MM.1S (cell line): ENCODE data around the gene TRIM26.

Experiments
- EZH2 ChIP-seq: fragments of 300-600 bp; sonication (generic); optimal IDR thresholded peaks from 2 replicates; pipeline ENCODE3; 2017; ENCODE audit warnings: low read depth, mild to moderate bottlenecking, antibody characterized with exemption, low read length, mixed read lengths
- TF ChIP-seq, protein P1 (sequence below): fragments of 300-600 bp; sonication (generic); IDR thresholded peaks from 2 replicates; pipeline ENCODE4 v1.5.1; 2016; ENCODE audit warnings: antibody characterized with exemption, low read length, mixed read lengths

DNA sequence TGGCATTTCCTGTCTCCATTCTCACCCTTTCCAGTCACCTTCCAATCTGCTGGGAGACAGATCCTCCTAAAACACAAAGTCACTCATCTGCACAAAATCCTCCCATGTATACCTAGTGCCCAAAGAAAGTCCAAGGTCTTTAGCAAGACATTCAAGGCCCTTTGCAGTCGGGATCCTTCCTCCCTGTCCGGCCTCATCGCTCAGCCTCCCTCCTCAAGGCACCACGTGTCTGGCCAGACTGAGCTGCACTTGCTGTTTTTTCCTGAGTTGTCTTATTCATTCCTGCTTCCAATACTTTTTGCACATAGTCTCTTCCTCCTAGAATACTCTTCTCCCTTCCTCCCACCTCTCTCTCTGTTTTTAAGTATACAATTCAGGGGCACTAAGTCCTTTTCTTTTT is 48.5 kb downstream of the TRIM26 start:
- TF ChIP-seq, protein P1, sequence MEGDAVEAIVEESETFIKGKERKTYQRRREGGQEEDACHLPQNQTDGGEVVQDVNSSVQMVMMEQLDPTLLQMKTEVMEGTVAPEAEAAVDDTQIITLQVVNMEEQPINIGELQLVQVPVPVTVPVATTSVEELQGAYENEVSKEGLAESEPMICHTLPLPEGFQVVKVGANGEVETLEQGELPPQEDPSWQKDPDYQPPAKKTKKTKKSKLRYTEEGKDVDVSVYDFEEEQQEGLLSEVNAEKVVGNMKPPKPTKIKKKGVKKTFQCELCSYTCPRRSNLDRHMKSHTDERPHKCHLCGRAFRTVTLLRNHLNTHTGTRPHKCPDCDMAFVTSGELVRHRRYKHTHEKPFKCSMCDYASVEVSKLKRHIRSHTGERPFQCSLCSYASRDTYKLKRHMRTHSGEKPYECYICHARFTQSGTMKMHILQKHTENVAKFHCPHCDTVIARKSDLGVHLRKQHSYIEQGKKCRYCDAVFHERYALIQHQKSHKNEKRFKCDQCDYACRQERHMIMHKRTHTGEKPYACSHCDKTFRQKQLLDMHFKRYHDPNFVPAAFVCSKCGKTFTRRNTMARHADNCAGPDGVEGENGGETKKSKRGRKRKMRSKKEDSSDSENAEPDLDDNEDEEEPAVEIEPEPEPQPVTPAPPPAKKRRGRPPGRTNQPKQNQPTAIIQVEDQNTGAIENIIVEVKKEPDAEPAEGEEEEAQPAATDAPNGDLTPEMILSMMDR, result no peak
- no peak for TF ChIP-seq EZH2
